Measurements from ENCODE around the gene EEFSEC.

Gene EEFSEC

GRCh38 chr3:128153156-128154041 lies at the start of gene EEFSEC:
Gene EEFSEC, plus strand, starts transcription at chr3:128153481. Its CDS starts 27 bp downstream, at chr3:128153508.
- DNase-seq (ENCODE audit: low read depth in 1 of 2, low spot score in 1 of 2), result peak; percentile 70 to 78

- DNase-seq (ENCODE audit: low read depth in 1 of 2, low spot score in 1 of 2), result no peak
These were observed 45.4 kb upstream of the EEFSEC start for GRCh38 chr3:128107834-128108233.

- DNase-seq (ENCODE audit: low read depth in 1 of 2, low spot score in 1 of 2), result no peak
These were observed 42.1 kb upstream of the EEFSEC start for GRCh38 chr3:128111147-128111546.

DNA sequence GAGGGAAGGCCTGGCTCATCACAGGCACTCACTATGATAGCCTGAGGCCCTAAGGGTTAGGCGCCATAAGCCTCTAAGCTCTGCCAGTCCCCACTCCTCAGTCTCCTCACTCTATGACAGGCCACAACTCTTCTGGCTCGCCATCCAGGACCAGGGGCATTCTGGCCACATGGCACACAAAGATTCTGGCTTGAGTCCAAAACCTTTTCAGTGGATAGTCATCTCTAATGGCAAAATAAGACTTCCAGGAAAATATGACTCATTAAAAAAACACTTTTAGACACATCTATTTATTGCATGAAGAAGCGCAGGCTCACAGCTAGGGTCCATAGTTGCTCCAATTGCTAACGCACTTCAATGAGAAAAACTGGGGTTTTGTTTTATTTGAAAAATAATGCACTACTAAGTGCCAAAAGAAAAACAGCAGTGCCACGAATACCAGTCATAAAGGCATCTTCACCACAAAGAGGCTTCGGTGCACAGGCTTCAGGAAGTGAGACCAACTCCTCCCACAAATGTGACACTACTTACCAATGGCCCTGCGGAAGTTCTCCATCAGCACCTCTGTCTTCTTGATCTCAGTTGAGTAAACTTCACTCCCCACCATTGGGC lies 40.8 kb upstream of the EEFSEC start:
- DNase-seq (ENCODE audit: low read depth in 1 of 2, low spot score in 1 of 2), result peak in 1 of 2 donors; percentile 5

GRCh38 chr3:128113817-128114794 lies 39.2 kb upstream of the EEFSEC start:
- no peak for DNase-seq (ENCODE audit: low read depth in 1 of 2, low spot score in 1 of 2)

DNA sequence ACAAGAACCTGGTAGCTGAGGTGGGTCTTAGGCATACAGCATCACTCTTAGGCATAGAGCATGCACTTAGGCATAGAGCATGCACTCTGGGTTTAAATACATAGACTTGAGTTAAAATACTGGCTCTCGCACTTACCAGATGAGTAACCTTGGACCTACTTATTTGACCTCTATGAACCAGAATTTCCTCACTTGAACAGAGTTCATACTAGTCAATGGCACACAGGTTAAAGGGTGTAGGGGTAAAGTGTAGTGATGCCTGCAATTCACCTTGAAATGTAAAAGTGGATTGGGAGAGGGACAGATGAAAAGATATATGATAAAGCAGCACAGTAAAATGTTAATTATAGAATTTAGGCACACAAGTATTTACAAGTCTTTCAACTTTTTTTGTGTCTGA lies 31.3 kb upstream of the EEFSEC start:
- DNase-seq (ENCODE audit: low read depth in 1 of 2, low spot score in 1 of 2), result no peak

DNA sequence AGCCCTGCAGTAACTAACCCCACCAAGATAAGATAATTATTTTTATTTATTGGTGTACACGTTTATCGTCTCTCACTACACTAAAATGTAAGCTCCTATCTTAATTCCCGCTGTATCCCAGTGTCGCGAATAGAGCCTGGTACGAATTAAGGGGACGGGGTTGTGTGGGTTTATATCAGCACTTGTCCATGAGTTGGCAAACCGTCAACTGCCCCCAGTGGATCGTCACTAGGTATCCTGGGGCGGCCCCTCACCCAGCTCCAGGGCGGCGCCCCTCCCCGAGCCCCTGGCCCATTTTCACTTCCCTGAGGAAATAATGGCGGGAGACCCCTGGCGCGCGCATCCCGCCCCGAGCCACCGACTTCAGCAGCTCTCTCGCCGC lies 30.1 kb upstream of the EEFSEC start:
- no peak for DNase-seq (ENCODE audit: low read depth in 1 of 2, low spot score in 1 of 2)

- DNase-seq (ENCODE audit: low read depth in 1 of 2, low spot score in 1 of 2), result peak; percentile 91 to 95
These were observed 29.5 kb upstream of the EEFSEC start, which contains the start of gene RUVBL1 for GRCh38 chr3:128123538-128124368. Gene RUVBL1, minus strand, starts transcription at chr3:128123812. Its CDS starts 88 bp downstream, at chr3:128123724.

DNA sequence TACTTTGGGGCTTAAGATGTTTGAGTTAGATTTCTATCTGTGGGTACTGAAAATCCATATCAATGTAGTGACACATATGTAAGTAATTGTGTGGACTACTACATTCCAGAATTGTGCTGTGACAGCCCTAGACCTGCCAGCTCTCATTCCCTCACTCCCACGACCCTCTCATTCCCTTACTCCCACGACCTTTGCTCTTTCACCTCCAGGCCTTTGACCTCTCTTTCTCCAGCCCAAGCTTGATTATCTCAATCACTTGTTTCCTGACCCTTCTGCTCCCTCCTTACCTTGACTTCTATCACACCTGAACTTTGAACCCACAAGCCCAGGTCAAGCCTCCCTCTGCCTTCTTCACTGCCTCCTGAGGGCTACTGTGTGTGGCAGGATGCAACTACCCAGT lies 26.0 kb upstream of the EEFSEC start:
- DNase-seq (ENCODE audit: low read depth in 1 of 2, low spot score in 1 of 2), result no peak

GRCh38 chr3:128128251-128128650 lies 25.0 kb upstream of the EEFSEC start:
- DNase-seq (ENCODE audit: low read depth in 1 of 2, low spot score in 1 of 2), result no peak

DNA sequence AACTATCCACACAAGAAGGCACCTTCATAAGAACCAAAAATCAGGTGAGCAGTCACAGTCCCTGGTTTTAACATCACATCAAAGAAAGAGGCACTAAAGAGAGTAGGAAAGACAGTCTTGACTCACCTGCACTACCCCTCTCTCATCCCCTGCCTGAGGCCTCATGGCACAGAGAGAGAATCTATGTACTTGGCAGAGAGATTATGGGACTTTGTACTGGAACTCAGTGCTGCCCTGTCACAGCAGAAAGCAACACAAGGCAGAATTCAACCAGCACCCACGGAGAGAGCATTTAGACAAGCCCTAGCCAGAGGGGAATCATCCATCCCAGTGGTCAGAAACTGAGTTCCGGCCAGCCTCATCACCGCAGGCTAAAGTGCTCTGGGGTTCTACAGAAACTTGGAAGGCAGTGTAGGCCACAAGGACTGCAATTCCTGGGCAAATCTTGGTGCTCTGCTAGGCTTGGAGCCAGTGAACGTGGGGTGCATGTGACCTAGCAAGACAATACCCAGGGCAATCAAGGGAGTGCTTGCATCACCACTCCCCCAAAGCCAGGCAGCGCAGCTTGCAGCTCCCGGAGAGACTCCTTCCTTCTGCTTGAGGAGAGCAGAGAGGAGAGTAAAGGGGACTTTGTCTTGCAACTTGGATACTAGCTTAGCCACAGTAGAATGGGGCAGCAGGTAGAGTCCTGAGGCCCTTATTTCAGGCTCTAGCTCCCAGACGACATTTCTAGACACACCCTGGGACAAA lies 21.2 kb upstream of the EEFSEC start:
- DNase-seq (ENCODE audit: low read depth in 1 of 2, low spot score in 1 of 2), result no peak

DNA sequence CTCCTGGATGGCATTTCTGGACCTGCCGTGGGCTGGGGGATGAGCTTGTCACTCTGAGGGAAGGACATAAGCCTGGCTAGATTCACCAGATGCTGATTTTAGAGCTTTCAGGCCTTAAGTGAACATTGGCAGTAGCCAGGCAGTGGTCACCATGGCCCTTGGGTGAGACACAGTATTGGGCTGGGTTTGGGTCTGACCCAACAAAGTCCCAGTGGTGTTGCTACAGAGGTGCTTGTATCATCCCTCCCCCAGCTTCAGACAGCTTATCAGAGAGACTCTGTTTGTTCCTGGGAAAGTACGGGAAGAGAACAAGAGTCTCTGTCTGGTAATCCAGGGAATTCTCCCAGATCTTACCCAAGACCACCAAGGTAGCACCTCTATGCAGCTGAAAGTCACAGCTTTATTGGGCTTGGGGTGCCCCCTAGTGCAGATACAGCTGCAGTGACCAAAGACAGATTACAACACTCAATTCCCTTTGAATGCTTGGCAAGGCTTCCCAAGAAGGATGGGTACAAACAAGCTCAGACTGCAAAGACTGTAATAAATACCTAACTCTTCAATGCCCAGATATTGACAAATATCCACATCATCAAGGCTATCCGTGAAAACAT lies 19.9 kb upstream of the EEFSEC start:
- no peak for DNase-seq (ENCODE audit: low read depth in 1 of 2, low spot score in 1 of 2)

GRCh38 chr3:128143496-128143895 lies 9.8 kb upstream of the EEFSEC start:
- no peak for DNase-seq (ENCODE audit: low read depth in 1 of 2, low spot score in 1 of 2)

DNA sequence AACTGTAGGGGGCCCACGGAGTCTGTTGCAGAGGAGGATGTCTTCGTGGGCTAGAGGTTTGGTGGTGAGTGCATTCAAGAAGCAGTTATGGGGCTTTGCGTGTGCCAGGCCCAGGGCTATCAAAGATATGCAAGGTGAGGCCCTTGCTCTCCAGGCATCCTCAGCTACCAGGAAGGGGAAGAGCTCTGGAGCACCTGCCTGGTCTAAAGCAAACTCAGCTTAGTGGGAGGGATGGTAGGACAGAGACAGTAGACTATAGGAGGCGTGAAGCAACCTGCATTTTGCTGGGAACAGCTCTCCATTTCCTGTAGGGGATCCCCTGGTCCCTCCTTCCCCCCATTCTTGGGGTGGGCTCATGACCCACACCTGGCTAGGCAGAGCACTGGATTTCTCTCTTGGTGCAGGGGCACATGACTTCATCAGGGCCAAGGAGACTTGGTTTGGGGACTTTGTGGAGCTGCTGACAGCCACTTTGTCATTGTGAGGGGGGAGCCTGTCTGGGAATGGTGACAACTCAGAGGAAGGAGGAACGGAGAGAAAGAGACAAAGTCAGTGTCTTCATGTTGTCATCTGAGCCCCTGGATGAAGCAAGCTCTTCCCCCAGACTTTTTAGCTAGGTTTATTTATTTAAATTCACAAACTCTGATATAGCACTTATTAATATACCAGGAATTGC lies 8.6 kb upstream of the EEFSEC start:
- DNase-seq (ENCODE audit: low read depth in 1 of 2, low spot score in 1 of 2), result no peak

- no peak for DNase-seq (ENCODE audit: low read depth in 1 of 2, low spot score in 1 of 2)
These were observed 8.0 kb upstream of the EEFSEC start for GRCh38 chr3:128145279-128145678.

DNA sequence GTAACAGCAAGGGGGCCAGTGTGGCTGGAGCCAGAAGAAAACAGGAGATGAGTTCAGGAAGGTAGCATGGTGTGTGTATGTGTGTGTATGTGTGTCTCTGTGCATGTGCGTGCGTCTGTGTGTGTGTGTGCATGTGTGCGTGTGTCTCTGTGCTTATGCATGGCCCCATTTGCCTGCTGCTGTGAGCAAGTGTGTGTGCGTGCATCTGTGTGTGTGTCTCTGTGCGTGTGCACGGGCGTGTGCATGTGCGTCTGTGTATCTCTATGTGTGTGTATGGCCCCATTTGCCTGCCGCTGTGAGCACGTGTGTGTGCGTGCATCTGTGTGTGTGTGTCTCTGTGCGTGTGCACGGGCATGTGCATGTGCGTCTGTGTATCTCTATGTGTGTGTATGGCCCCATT lies 7.1 kb upstream of the EEFSEC start:
- no peak for DNase-seq (ENCODE audit: low read depth in 1 of 2, low spot score in 1 of 2)

- DNase-seq (ENCODE audit: low read depth in 1 of 2, low spot score in 1 of 2), result no peak
These were observed 3.6 kb upstream of the EEFSEC start for GRCh38 chr3:128149650-128150049.

GRCh38 chr3:128151758-128152274 lies 1.5 kb upstream of the EEFSEC start:
- DNase-seq (ENCODE audit: low read depth in 1 of 2, low spot score in 1 of 2), result no peak
